ENCODE data around the gene RDH8. TPM values are rescaled to one million over a fixed set of nuclear protein-coding genes. Genes with fewer than 3 reads are reported as not detected.

The RDH8 gene
- total and polyA plus RNA-seq, 10 of the 15 experiments (the other 5 are each of a cell fraction or from before 2014, with no cell fraction given): 0.04 to 0.58 (median 0.05) TPM; not detected in 7

GRCh38 chr19:10070730-10071446 lies 57.6 kb downstream of the RDH8 start:
- no peak overlapping the region for H3K4me3 ChIP-seq
- intact Hi-C loops (cut with micrococcal nuclease; ENCODE audit: unreplicated experiment) (no loop called here), in situ Hi-C loops (cut with MboI) (no loop called here)
- no peak overlapping the region for H3K4me2 ChIP-seq (ENCODE audit: control insufficient read depth, insufficient read depth)
- H2AFZ ChIP-seq (ENCODE audit: control insufficient read depth, low read depth, low read length): no peak overlapping the region
- H3K9ac ChIP-seq (ENCODE audit: control insufficient read depth, insufficient read depth, low read length): no peak overlapping the region
- H3K79me2 ChIP-seq (ENCODE audit: control insufficient read depth, insufficient read depth, low read length): no peaks in the 10 kb centered on the region
- RAD21 ChIA-PET (ENCODE audit: unreplicated experiment): no interaction called here
- H3K36me3 ChIP-seq (ENCODE audit: control insufficient read depth in 2 of 2, insufficient read depth in 2 of 2, low read length in 1 of 2): no peaks in the 10 kb centered on the region
- H3K27me3 ChIP-seq (replicated peaks in 1 of 2; ENCODE audit: control insufficient read depth in 2 of 2, insufficient read depth in 2 of 2, low read length in 1 of 2): no peaks in the 10 kb centered on the region
- peaks cover 5% of the 10 kb centered on the region; the same call in 2 of the 3 replicates for H3K9me3 ChIP-seq (replicated peaks; ENCODE audit: control insufficient read depth, insufficient read depth, low read length)
- no TSS peak for BruUV-seq (replicated peaks)
- SMC1A ChIA-PET (ENCODE audit: uncharacterized antibody, unreplicated experiment): no interaction called here
- FAIRE-seq (no peak), ATAC-seq (no peak), DNase-seq (ENCODE audit: low read depth, low spot score) (no peak)
- no peaks in the 10 kb centered on the region for H3K4me1 ChIP-seq (ENCODE audit: control insufficient read depth, insufficient read depth, low read length)
- no peak overlapping the region for H3K27ac ChIP-seq (ENCODE audit: control insufficient read depth, insufficient read depth)
- POLR2A ChIA-PET: no interaction called here
- CTCF ChIA-PET: no interaction called here
- TF ChIP-seq RFX5 (IDR thresholded peaks at IDR 0.05; ENCODE audit: low read depth, low read length) (no peak), RAD21 (IDR thresholded peaks at IDR 0.05; ENCODE audit: insufficient read depth, low read depth, low read length) (no peak), RELA (IDR thresholded peaks at IDR 0.05; ENCODE audit: borderline replicate concordance, partially characterized antibody) (no peak), GATAD2B (conservative IDR thresholded peaks at IDR 0.05; ENCODE audit: low read depth) (no peak), ATF7 (IDR thresholded peaks at IDR 0.05; ENCODE audit: low read depth) (no peak), KLF5 (IDR thresholded peaks at IDR 0.05; ENCODE audit: partially characterized antibody) (no peak), RCOR1 (conservative IDR thresholded peaks at IDR 0.05; ENCODE audit: low read depth, low read length) (no peak), E2F4 (IDR thresholded peaks at IDR 0.05; ENCODE audit: low read depth, low read length) (no peak), CHD2 (IDR thresholded peaks at IDR 0.05; ENCODE audit: borderline replicate concordance, low read depth, low read length) (no peak), IRF4 (IDR thresholded peaks at IDR 0.05; ENCODE audit: low read depth, low read length) (no peak), POLR2AphosphoS2 (IDR thresholded peaks at IDR 0.05; ENCODE audit: low read depth, low read length) (no peak), STAT3 (IDR thresholded peaks at IDR 0.05; ENCODE audit: low read depth, low read length) (no peak), BCLAF1 (IDR thresholded peaks at IDR 0.05) (no peak), LARP7 (IDR thresholded peaks at IDR 0.05) (no peak), SMAD5 (IDR thresholded peaks at IDR 0.05; ENCODE audit: low read depth) (no peak), PBX3 (IDR thresholded peaks at IDR 0.05; ENCODE audit: insufficient replicate concordance, low read depth, low read length) (no peak), CREB1 (IDR thresholded peaks at IDR 0.05; ENCODE audit: low read depth) (no peak), WRNIP1 (IDR thresholded peaks at IDR 0.05; ENCODE audit: borderline replicate concordance, low read depth, low read length) (no peak)
- H4K20me1 ChIP-seq (ENCODE audit: control insufficient read depth, insufficient read depth): no peaks in the 10 kb centered on the region
- WGBS (ENCODE audit: insufficient coverage, insufficient replicate concordance, low lambda C conversion rate, missing lambda C conversion rate): 46% methylated on average over 22 of the region's 22 CpGs

Measured in GM12878 (cell line).